Small intestine (tissue), 7 donors: ENCODE data around the gene KIF21A. TPM values are rescaled to one million over a fixed set of nuclear protein-coding genes. Genes with fewer than 3 reads are reported as not detected.

Experiments
- DNase-seq, 2 donors: peaks; one replicate each; pipeline versions ENCODE4 v3.0.0 to v3.0.0-alpha.2; 2013
- FAIRE-seq: peaks from 2 replicates; lab custom pipeline; 2012; peaks lifted over from hg19 to GRCh38; lab: Jason Lieb, UNC
- H3K27ac ChIP-seq, 3 donors: one replicate each; pipeline ENCODE4 v1.5.1; 2013; ENCODE audit warnings: low read length in 2 of 3, mild to moderate bottlenecking in 2 of 3, control low read depth in 1 of 3, inconsistent platforms in 1 of 3, low read depth in 1 of 3, moderate library complexity in 1 of 3
- H3K27me3 ChIP-seq, 3 donors: one replicate each; pipeline ENCODE4 v1.6.1; 2013; ENCODE audit warnings: low read length in 3 of 3, inconsistent platforms in 1 of 3; ENCODE audit not compliant: control insufficient read depth in 3 of 3, insufficient read depth in 3 of 3
- H3K36me3 ChIP-seq, 3 donors: one replicate each; pipeline ENCODE4 v1.6.1; 2013; ENCODE audit warnings: low read length in 3 of 3, inconsistent platforms in 1 of 3, low read depth in 1 of 3, mild to moderate bottlenecking in 1 of 3, moderate library complexity in 1 of 3; ENCODE audit not compliant: control insufficient read depth in 3 of 3, insufficient read depth in 2 of 3
- H3K4me1 ChIP-seq, 3 donors: one replicate each; pipeline ENCODE4 v1.6.1; 2013; ENCODE audit warnings: low read length in 2 of 3, inconsistent platforms in 1 of 3, low read depth in 1 of 3, mild to moderate bottlenecking in 1 of 3, moderate library complexity in 1 of 3; ENCODE audit not compliant: control insufficient read depth in 3 of 3, insufficient read depth in 2 of 3
- H3K4me3 ChIP-seq, 3 donors: one replicate each; pipeline ENCODE4 v1.5.1; 2013; ENCODE audit warnings: low read length in 3 of 3, control low read depth in 1 of 3, inconsistent platforms in 1 of 3, low read depth in 1 of 3, mild to moderate bottlenecking in 1 of 3, moderate library complexity in 1 of 3
- H3K9me3 ChIP-seq, 2 donors: one replicate each; pipeline ENCODE4 v1.6.1; 2013; ENCODE audit warnings: low read depth in 1 of 2, low read length in 1 of 2; ENCODE audit not compliant: control insufficient read depth in 2 of 2, insufficient read depth in 1 of 2
- WGBS, 3 donors: extraction: QIAGEN DNeasy Blood & Tissue Kit; methylation state at CpG; one replicate each; pipeline ENCODE4 v1.1.7; 2013; 5-methylcytosine and 5-hydroxymethylcytosine counted together
- polyA plus RNA-seq, 4 donors: library from polyadenylated mRNA; stranded (reverse) in 3 of 4; unstranded in 1 of 4; fragments of 200-250 nt in 3 of 4; fragments of 120-200 nt in 1 of 4; gene quantifications; one replicate each; pipeline versions ENCODE4 v1.2.1 to v1.2.3, GENCODE V29; 2013
- donor health status: healthy with polysubstance abuse.
- donor health status: control.
- donor health status: control.
- donor health status: Bipolar disorder and iron deficiency.
- donor health status: healthy.

Gene KIF21A
- polyA plus RNA-seq, 4 donors: 15.2 to 21.6 (median 21.3) TPM

DNA sequence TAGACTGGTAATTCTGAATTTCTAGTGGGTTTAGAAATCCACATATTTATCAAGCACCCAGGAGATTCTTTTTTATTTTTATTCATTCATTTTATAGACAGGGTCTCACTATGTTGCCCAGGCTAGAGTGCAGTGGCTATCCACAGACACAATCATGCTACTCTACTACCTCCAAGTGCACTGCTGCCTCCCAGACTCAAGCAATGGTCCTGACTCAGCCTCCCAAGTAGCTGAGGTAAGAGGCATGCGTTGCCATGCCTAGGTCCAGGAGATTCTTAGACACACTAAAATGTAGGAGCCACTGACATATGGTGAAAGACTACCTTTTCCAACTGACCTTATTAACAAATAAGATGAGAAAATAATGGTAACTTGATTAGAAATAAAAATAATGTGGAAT lies 38.9 kb downstream of the KIF21A start:
- Histone ChIP-seq H3K27ac (no peak overlapping the region), H3K9me3 (no peaks in the 10 kb centered on the region), H3K27me3 (no peaks in the 10 kb centered on the region), H3K36me3 (no peaks in the 10 kb centered on the region), H3K4me1 (no peaks in the 10 kb centered on the region), H3K4me3 (no peak overlapping the region)
- 90 to 96% (median 96%) methylated on average over 1 of the region's 1 CpG for WGBS, 3 donors
- no peak for FAIRE-seq
- DNase-seq: no peak

DNA sequence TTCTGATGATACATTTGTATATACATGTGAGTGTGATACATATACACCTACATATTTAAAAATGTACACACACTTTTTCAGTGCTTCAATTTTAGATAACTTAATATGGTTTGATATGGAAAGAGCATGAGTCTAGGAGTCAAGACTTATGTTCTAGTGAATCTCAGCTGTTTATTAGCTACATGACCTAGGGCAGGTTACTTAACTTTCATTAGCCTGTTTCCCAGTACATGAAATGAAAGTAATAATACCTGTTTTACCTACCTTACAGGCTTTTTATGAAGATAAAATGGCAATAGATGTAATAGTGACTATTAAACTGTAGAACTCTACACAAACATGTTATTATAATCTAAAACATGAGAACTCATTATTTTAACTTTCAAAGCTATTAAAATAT lies 39.5 kb downstream of the KIF21A start:
- Histone ChIP-seq H3K4me3 (no peak overlapping the region), H3K36me3 (no peaks in the 10 kb centered on the region), H3K27me3 (no peaks in the 10 kb centered on the region), H3K27ac (no peak overlapping the region), H3K9me3 (no peaks in the 10 kb centered on the region), H3K4me1 (no peaks in the 10 kb centered on the region)
- DNase-seq (no peak), FAIRE-seq (no peak)

DNA sequence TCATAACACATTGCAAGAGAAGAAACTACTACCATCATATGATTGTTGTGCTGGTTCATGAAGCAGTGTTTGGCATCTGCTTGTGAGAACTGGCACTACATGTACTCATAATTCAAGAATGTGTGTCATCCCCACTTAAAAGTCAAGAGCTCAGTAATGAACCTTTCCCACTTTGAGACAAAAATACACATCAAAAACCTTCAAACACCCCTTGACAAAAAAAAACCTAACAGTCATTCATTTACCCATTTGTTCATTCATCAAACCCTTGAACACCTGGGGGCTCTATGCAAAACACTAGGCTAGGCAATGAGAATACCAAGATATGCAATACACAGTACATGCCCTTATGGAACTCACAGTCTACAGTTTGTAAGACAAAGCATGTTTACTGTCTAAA lies 40.0 kb downstream of the KIF21A start:
- Histone ChIP-seq H3K4me3 (no peak overlapping the region), H3K36me3 (no peaks in the 10 kb centered on the region), H3K27ac (no peak overlapping the region), H3K4me1 (no peaks in the 10 kb centered on the region), H3K27me3 (no peaks in the 10 kb centered on the region), H3K9me3 (no peaks in the 10 kb centered on the region)
- no peak for FAIRE-seq
- DNase-seq: no peak

DNA sequence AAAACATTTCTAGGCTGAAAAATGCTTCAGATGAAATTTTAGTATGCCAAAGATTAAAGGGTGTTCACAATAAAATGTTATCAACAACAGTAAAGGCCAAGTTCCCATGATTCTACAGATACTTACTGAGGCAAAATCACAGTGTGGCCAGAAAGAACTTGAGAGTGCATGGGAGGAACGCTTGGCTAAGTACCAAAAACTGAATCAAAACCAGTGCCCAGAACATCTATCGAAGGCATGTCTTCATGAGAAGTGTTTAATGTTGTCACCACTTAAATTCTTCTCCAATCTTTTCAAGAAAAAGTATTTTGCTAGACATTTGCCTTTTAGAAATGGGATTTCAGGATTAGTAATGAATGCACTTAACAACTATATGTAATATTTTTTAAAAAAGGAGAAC lies 41.5 kb downstream of the KIF21A start:
- no peak for DNase-seq
- no peaks in the 10 kb centered on the region for H3K4me1 ChIP-seq
- H3K27ac ChIP-seq: no peak overlapping the region
- WGBS, 3 donors: 68 to 89% (median 79%) methylated on average over 2 of the region's 2 CpGs
- no peaks in the 10 kb centered on the region for H3K27me3 ChIP-seq
- no peak overlapping the region for H3K4me3 ChIP-seq
- FAIRE-seq: no peak
- H3K9me3 ChIP-seq: no peaks in the 10 kb centered on the region
- H3K36me3 ChIP-seq: no peaks in the 10 kb centered on the region

DNA sequence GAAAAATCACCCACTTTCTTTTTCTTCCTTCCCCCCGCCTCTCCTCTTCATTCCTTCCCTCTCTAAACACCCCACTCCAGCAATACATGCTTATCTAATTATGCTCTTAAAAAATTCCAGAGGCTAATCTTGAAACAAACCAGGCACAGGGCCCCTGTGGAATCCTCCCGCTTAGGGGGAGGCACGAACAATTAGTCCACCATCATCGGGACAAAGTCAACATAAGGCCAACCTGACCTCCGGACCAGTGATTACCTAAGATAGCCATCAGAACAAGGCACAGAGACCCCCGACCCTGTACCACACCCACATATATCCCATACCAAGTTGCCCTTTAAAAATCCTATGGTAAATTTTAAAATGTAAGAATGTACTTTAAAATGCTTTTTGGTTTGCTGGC lies 47.1 kb downstream of the KIF21A start:
- Histone ChIP-seq H3K9me3 (no peaks in the 10 kb centered on the region), H3K4me1 (no peaks in the 10 kb centered on the region), H3K36me3 (no peaks in the 10 kb centered on the region), H3K27ac (no peak overlapping the region), H3K4me3 (no peak overlapping the region), H3K27me3 (no peaks in the 10 kb centered on the region)
- FAIRE-seq (no peak), DNase-seq (no peak)
- WGBS, 3 donors: 58 to 84% (median 84%) methylated on average over 6 of the region's 6 CpGs

DNA sequence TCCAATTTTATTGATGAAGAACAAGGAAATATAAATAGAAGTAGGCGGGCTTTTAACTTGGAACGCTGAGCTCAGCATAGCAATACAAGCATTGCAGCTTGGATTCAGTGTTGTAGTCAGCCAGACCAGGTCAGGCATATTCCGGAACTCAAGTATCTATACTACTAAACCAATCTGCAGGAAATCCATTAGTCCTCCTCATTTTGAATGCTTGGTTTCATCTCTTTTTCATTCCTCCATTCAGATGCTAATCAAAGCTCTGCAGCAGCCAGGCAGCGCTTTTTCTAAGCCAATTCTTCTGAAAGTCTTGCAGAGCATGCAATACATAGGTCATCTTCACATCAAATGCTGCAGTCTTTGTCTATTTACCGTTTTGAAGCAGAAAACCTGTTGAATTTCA lies 49.0 kb downstream of the KIF21A start:
- Histone ChIP-seq H3K9me3 (no peaks in the 10 kb centered on the region), H3K36me3 (no peaks in the 10 kb centered on the region), H3K4me1 (no peaks in the 10 kb centered on the region), H3K4me3 (no peak overlapping the region), H3K27ac (no peak overlapping the region), H3K27me3 (no peaks in the 10 kb centered on the region)
- FAIRE-seq: no peak
- no peak for DNase-seq
- WGBS, 3 donors: 53 to 85% (median 81%) methylated on average over 5 of the region's 5 CpGs

DNA sequence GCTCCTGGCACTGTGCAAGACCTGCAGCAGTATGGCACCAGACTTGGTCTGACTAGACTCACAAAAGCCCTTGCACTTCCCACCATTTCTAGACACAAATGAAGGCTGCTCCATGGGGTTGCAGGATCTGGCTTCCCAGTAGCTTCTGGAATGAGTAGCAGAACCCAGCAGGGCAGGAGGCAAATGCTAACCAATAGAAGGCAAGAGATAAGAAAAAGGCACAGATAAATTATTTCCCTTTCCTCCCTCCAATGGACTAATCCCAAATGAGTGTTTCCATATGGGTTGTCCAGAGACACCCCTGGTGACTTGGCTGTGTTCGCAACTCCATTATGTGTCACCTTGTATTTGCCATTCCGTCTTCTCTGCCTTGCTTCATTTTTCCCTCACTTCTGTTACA lies 49.7 kb downstream of the KIF21A start:
- FAIRE-seq: no peak
- H3K4me3 ChIP-seq: no peak overlapping the region
- no peaks in the 10 kb centered on the region for H3K36me3 ChIP-seq
- no peak overlapping the region for H3K27ac ChIP-seq
- no peaks in the 10 kb centered on the region for H3K27me3 ChIP-seq
- no peak for DNase-seq
- H3K4me1 ChIP-seq: no peaks in the 10 kb centered on the region
- WGBS, 3 donors: 89 to 95% (median 91%) methylated on average over 2 of the region's 2 CpGs
- no peaks in the 10 kb centered on the region for H3K9me3 ChIP-seq

DNA sequence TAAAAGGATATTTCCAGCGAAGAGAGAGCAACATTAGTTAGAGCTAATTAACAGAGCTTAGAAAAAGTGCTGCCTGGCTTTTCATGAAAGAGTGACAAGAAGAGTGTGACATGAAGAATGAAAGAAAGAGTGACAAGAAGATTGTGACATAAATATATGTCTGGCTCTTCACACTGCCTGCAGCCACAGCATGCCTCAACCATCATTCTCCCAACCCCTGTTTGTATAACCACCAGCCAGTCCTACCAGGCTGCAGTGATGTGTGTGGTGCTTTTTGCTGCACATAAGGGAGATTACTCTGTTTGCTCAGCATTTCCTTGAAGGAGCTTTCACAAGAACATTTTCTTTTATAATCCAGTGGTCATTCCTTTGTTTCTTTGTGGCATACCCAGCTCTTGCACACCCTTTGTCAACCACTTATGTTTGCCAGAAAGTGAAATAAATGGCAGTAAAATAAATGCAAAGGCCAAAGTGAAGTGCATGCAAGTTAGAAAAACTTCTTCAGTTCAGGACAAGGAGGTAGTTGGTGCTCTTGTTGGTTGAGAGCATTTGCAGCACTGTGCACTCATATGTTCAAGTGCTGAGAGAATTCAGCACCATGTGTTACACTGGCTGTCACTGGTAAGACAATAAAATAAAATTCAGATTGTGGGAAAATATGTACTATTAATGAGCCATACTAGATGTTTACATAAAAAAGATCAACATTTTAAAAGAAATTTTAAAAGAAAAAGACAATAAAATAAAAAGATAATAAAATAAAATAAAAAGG lies 50.6 kb downstream of the KIF21A start:
- Histone ChIP-seq H3K27me3 (no peaks in the 10 kb centered on the region), H3K9me3 (no peaks in the 10 kb centered on the region), H3K27ac (no peak overlapping the region), H3K4me1 (no peaks in the 10 kb centered on the region), H3K36me3 (no peaks in the 10 kb centered on the region), H3K4me3 (no peak overlapping the region)
- FAIRE-seq: peak; percentile 81
- WGBS, 3 donors: 78 to 91% (median 83%) methylated on average over 1 of the region's 1 CpG
- no peak for DNase-seq

DNA sequence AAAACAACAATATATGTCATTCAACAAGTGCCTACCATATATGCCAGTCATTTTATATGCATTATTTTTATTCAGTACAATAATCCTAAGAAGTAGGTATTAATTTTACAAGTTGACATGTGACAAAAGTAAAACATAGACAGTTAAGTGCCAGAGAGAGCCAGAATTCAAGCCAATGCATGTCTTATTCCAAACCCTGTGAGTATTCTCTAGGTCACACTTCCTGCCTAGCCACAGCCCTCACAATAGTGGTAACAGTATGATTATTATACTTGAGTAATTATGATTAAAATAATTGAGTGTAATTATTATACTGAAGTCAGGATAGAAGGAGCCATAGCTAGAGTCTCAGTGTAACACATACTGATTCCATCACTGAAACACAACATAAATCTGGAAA lies 52.2 kb downstream of the KIF21A start:
- no peaks in the 10 kb centered on the region for H3K36me3 ChIP-seq
- no peak overlapping the region for H3K4me3 ChIP-seq
- H3K4me1 ChIP-seq: no peaks in the 10 kb centered on the region
- H3K27ac ChIP-seq: no peak overlapping the region
- no peaks in the 10 kb centered on the region for H3K27me3 ChIP-seq
- DNase-seq (no peak), FAIRE-seq (no peak)
- H3K9me3 ChIP-seq: no peaks in the 10 kb centered on the region
